Ascending aorta (tissue), 2 donors: ENCODE results near the gene RAX2. TPM values are rescaled to one million over a fixed set of nuclear protein-coding genes. Genes with fewer than 3 reads are reported as not detected.

Experiments used
- DNase-seq, 2 donors: peaks; one replicate each; pipeline ENCODE4 v3.0.0-alpha.2; 2019; ENCODE audit warnings: low spot score in 2 of 2
- H3K27ac ChIP-seq, 2 donors: fragments of 200-600 bp; sonication (generic); one replicate each; pipeline ENCODE4 v1.5.1; 2016 to 2017; ENCODE audit warnings: mild to moderate bottlenecking in 1 of 2
- H3K27me3 ChIP-seq: fragments of 200-600 bp; sonication (generic); one replicate; pipeline ENCODE4 v1.5.1; 2017
- H3K36me3 ChIP-seq, 2 donors: fragments of 200-600 bp; sonication (generic); one replicate each; pipeline ENCODE4 v1.5.1; 2016
- H3K4me1 ChIP-seq, 2 donors: fragments of 200-600 bp; sonication (generic); one replicate each; pipeline ENCODE4 v1.5.1; 2016 to 2017; ENCODE audit warnings: mild to moderate bottlenecking in 1 of 2
- H3K4me3 ChIP-seq, 2 donors: fragments of 200-600 bp; sonication (generic); one replicate each; pipeline ENCODE4 v1.5.1; 2016 to 2017; ENCODE audit warnings: mild to moderate bottlenecking in 1 of 2
- H3K9me3 ChIP-seq, 2 donors: fragments of 200-600 bp; sonication (generic); one replicate each; pipeline ENCODE4 v1.5.1; 2016
- intact Hi-C: fragments of 100-400 bp; cut with DNase I; formaldehyde crosslinking; loops from one replicate; pipeline ENCODE4 v1.15.1; 2023
- total RNA-seq: library from RNA; depleted of rRNA; stranded (reverse); fragments of >200 nt; gene quantifications from one replicate; pipeline ENCODE4 v1.1.0, GENCODE V29; 2016
- TF ChIP-seq, protein P1 (sequence below), 3 experiments: fragments of 200-600 bp in 2 of 3; fragments of 450-650 bp in 1 of 3; sonication (generic) in 2 of 3; IDR thresholded peaks; one replicate each; pipeline ENCODE4 v1.5.1; 2016 to 2019; ENCODE audit warnings: antibody characterized with exemption in 3 of 3, mild to moderate bottlenecking in 1 of 3, moderate library complexity in 1 of 3

RAX2 gene
- not detected for total RNA-seq

DNA sequence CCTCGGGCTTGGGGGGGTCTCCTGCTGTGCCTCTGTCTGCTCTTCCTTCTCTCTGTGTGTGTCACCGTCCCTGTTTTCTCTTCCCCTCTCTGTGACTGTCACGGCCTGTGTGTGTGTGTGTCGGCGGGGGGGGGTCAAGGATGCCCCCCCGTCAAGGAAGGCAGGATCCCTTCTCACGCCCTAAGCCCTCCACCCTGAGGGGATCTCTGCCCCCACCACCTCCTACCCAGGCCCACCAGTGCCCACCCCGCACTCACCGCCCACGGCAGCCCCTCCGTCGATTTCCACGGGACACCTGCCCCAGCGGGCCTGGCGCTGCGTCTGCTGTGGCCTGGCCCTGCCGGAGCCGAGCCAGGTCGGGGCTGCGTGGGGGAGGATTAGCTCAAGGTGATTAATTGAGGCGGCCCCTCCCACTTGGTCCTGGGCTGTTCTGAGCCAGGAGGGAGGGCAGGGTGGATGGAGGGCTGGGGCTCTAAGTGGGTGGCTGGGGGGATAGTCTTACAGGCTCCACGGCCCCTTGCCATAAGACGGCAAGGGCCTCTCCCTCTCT lies at the start of gene RAX2:
Gene RAX2, minus strand, starts transcription at position 323 of the 550 bp plus-strand sequence. CDS start 486 bp downstream, outside the sequence.
- Histone ChIP-seq H3K4me3 (no peak within 1 kb of the TSS), H3K4me1 (no peaks in the 10 kb centered on the region), H3K9me3 (no peaks in the 10 kb centered on the region), H3K27ac (no peak within 1 kb of the TSS), H3K36me3 (peaks cover 12 to 18% of the 10 kb centered on the region in 2 donors), H3K27me3 (no peaks in the 10 kb centered on the region)
- TF ChIP-seq, protein P1, sequence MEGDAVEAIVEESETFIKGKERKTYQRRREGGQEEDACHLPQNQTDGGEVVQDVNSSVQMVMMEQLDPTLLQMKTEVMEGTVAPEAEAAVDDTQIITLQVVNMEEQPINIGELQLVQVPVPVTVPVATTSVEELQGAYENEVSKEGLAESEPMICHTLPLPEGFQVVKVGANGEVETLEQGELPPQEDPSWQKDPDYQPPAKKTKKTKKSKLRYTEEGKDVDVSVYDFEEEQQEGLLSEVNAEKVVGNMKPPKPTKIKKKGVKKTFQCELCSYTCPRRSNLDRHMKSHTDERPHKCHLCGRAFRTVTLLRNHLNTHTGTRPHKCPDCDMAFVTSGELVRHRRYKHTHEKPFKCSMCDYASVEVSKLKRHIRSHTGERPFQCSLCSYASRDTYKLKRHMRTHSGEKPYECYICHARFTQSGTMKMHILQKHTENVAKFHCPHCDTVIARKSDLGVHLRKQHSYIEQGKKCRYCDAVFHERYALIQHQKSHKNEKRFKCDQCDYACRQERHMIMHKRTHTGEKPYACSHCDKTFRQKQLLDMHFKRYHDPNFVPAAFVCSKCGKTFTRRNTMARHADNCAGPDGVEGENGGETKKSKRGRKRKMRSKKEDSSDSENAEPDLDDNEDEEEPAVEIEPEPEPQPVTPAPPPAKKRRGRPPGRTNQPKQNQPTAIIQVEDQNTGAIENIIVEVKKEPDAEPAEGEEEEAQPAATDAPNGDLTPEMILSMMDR (IDR thresholded peaks at IDR 0.05) = no peak
- intact Hi-C loops = no loop called here
- DNase-seq = no peak

DNA sequence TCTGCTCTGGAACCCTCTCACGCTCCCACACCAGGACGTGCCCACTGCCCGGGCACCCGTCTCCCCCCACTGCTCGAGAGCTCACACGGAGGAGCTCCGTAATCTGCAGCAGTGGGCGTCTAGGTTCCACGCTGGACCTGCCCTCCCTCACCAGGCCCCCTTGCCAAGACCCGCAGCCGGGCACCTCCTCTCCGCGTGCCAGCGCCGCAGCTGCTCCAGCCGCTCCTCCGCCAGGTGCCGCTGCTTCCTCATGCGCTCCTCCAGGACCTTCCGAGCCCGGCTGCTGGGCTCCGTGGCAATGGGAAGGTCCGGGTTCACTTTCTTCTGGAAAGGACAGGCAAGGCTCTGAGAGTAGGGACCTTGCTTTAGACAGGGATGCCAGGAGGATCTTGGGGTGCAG lies 49.1 kb upstream of the RAX2 start:
- TF ChIP-seq, protein P1 (IDR thresholded peaks at IDR 0.05) = no peak

DNA sequence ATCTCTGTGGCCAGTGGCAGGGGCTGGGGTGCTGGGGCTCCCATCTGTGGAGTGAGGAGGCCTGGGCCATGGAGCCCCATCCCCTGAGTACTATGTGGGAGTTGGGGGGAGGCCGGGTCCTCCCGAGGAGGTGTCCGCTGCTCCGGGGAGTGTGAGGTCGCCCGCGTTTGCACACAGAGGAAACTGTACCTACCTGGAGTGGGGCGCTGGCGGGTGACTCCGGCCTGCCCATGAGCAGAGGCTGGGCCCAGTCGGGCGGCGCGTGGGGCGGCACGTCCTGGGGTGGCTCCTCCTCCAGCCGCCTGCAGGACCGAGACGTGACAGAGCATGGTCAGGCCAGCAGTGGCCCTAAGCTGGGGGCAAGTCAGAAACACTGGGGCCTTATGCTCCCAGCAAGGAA lies 48.0 kb upstream of the RAX2 start:
- H3K4me1 ChIP-seq = no peaks in the 10 kb centered on the region
- intact Hi-C loops = no loop called here
- H3K36me3 ChIP-seq = no peaks in the 10 kb centered on the region
- H3K27me3 ChIP-seq = no peaks in the 10 kb centered on the region
- TF ChIP-seq, protein P1 (IDR thresholded peaks at IDR 0.05) = no peak
- H3K4me3 ChIP-seq = no peak overlapping the region
- DNase-seq = no peak
- H3K9me3 ChIP-seq = no peaks in the 10 kb centered on the region
- H3K27ac ChIP-seq = no peak overlapping the region

More for the DNA sequence above, 49.1 kb upstream of the RAX2 start:
- Histone ChIP-seq H3K4me1 (no peaks in the 10 kb centered on the region), H3K27me3 (no peaks in the 10 kb centered on the region), H3K4me3 (no peak overlapping the region), H3K9me3 (no peaks in the 10 kb centered on the region), H3K27ac (no peak overlapping the region), H3K36me3 (no peaks in the 10 kb centered on the region)
- intact Hi-C loops = no loop called here
- no peak for DNase-seq

DNA sequence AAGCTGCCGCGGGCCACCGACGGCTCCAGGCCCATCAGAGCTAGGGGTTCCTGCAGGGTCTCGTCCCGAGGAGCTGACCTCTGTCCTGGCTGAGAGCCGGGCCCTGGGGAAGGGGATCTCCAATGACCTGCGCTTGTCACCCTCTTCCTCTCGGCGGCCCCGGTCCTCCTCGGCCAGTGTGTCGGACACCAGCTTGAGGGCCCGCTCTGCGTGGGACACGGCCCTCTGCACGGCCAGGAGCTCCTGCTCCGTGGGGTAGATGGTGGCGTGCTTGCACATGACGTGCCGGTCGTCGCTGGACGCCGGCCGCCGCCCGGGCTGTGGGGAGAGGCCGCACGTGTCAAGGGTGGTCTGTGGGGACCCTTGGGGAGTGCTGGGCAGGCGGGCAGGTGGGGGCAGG lies 46.9 kb upstream of the RAX2 start:
- no peaks in the 10 kb centered on the region for H3K27me3 ChIP-seq
- H3K36me3 ChIP-seq = no peaks in the 10 kb centered on the region
- H3K4me1 ChIP-seq = no peaks in the 10 kb centered on the region
- TF ChIP-seq, protein P1 (IDR thresholded peaks at IDR 0.05) = no peak
- no peak for DNase-seq
- H3K4me3 ChIP-seq = no peak overlapping the region
- intact Hi-C loops = no loop called here
- no peak overlapping the region for H3K27ac ChIP-seq
- H3K9me3 ChIP-seq = no peaks in the 10 kb centered on the region

DNA sequence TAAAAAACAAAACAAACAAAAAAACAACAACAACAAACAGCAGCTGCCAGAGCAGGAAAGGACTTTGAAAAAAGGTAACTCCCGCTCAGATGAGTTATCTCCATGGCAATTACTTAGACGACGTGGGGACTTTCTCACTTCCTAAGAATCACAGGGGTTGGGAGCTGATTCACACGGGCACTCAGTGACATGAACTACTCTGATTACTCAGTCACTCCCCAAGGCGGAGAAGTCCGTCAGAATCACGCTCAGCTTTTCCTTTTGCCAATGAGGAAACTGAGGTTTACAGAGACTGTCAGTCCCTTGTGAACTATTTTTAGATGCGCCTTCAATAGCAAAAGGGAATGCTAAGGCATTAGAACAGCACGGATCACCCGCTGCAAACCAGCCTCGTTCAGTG lies 46.4 kb upstream of the RAX2 start:
- H3K27ac ChIP-seq = no peak overlapping the region
- H3K27me3 ChIP-seq = no peaks in the 10 kb centered on the region
- TF ChIP-seq, protein P1 (IDR thresholded peaks at IDR 0.05) = no peak
- no peaks in the 10 kb centered on the region for H3K36me3 ChIP-seq
- H3K4me1 ChIP-seq = no peaks in the 10 kb centered on the region
- H3K9me3 ChIP-seq = no peaks in the 10 kb centered on the region
- no peak overlapping the region for H3K4me3 ChIP-seq
- intact Hi-C loops = no loop called here
- DNase-seq = no peak

DNA sequence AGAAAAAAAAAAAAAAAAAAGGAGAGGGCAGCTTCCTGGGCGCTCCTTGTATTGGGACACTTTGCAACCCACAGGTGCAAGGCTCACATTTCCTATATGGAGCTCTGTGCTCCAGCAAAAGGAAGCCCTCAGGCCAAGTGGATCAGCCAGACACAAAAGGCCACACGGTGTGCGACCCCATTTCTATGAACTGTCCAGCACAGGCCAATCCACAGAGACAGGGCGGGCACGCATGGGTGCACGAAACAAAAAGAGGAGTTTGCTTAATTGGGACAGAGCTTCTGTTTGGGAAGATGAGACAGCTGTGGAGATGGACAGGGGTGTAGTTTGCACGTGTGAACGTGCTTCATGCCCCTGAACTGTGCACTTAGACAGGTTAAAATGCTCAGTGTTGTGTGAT lies 45.7 kb upstream of the RAX2 start:
- Histone ChIP-seq H3K9me3 (no peaks in the 10 kb centered on the region), H3K4me3 (no peak overlapping the region), H3K27ac (no peak overlapping the region), H3K36me3 (no peaks in the 10 kb centered on the region), H3K27me3 (no peaks in the 10 kb centered on the region), H3K4me1 (no peaks in the 10 kb centered on the region)
- TF ChIP-seq, protein P1 (IDR thresholded peaks at IDR 0.05) = no peak
- DNase-seq = no peak
- intact Hi-C loops = no loop called here
